Esophagus muscularis mucosa (tissue), 4 donors: Measurements from ENCODE around the gene IGF2BP3.

ENCODE experiments used
- CTCF ChIP-seq, 3 experiments: fragments of 200-600 bp in 2 of 3; fragments of 450-650 bp in 1 of 3; sonication (generic) in 2 of 3; IDR thresholded peaks; one replicate each; pipeline ENCODE4 v1.5.1; 2017 to 2019; ENCODE audit warnings: antibody characterized with exemption in 3 of 3, mild to moderate bottlenecking in 2 of 3, moderate library complexity in 1 of 3
- EP300 ChIP-seq: sonication (generic); formaldehyde crosslinking; IDR thresholded peaks from one replicate; pipeline ENCODE4 v1.6.1; 2017; ENCODE audit warnings: antibody characterized with exemption
- POLR2A ChIP-seq: fragments of 450-650 bp; IDR thresholded peaks from one replicate; pipeline ENCODE4 v1.6.1; 2017; ENCODE audit warnings: antibody characterized with exemption, moderate library complexity, mild to moderate bottlenecking, low read depth
- POLR2AphosphoS5 ChIP-seq, 2 donors: sonication (generic); formaldehyde crosslinking; IDR thresholded peaks; one replicate each; pipeline ENCODE4 v1.6.1; 2017; ENCODE audit warnings: antibody characterized with exemption in 2 of 2

- TF ChIP-seq CTCF (IDR thresholded peaks at IDR 0.05): no peak
- no peak for TF ChIP-seq POLR2A
- TF ChIP-seq EP300: no peak
- TF ChIP-seq POLR2AphosphoS5 (IDR thresholded peaks at IDR 0.05): no peak
These were observed 202.1 kb downstream of the IGF2BP3 start for GRCh38 chr7:23268167-23268566.
